Dendritic cell treated with granulocyte-macrophage colony-stimulating factor and Interleukin-4, amounts not matched to agents 40 ng/mL and 50 ng/mL, for 4 days (primary cell): ENCODE data around the gene UGT1A9.

ENCODE experiments used
- H3K27ac Mint-ChIP-seq: one replicate; pipeline ENCODE4 v1.8.0; 2022; ENCODE audit warnings: mild to moderate bottlenecking, mixed read lengths
- H3K27me3 Mint-ChIP-seq: one replicate; pipeline ENCODE4 v1.8.0; 2022; ENCODE audit warnings: mild to moderate bottlenecking, mixed read lengths
- H3K36me3 Mint-ChIP-seq: one replicate; pipeline ENCODE4 v1.8.0; 2022; ENCODE audit warnings: low read depth, mixed read lengths
- H3K4me1 Mint-ChIP-seq: one replicate; pipeline ENCODE4 v1.8.0; 2022; ENCODE audit warnings: low read depth, mixed read lengths
- H3K4me3 Mint-ChIP-seq: one replicate; pipeline ENCODE4 v1.8.0; 2022; ENCODE audit warnings: mild to moderate bottlenecking, moderate library complexity, mixed read lengths
- H3K9me3 Mint-ChIP-seq: one replicate; pipeline ENCODE4 v1.8.0; 2022; ENCODE audit warnings: mixed read lengths
- intact Hi-C: fragments of 100-400 bp; cut with micrococcal nuclease; formaldehyde crosslinking; loops from one replicate; pipeline ENCODE4 v1.15.0; 2022

Gene UGT1A9

GRCh38 chr2:233794128-233794658 is 122.5 kb downstream of the UGT1A9 start:
- intact Hi-C loops: no loop called here
- no peaks in the 10 kb centered on the region for H3K4me1 Mint-ChIP-seq
- no peak overlapping the region for H3K27ac Mint-ChIP-seq
- H3K36me3 Mint-ChIP-seq: no peaks in the 10 kb centered on the region
- H3K4me3 Mint-ChIP-seq: no peak overlapping the region
- H3K9me3 Mint-ChIP-seq: no peaks in the 10 kb centered on the region
- H3K27me3 Mint-ChIP-seq: no peaks in the 10 kb centered on the region

DNA sequence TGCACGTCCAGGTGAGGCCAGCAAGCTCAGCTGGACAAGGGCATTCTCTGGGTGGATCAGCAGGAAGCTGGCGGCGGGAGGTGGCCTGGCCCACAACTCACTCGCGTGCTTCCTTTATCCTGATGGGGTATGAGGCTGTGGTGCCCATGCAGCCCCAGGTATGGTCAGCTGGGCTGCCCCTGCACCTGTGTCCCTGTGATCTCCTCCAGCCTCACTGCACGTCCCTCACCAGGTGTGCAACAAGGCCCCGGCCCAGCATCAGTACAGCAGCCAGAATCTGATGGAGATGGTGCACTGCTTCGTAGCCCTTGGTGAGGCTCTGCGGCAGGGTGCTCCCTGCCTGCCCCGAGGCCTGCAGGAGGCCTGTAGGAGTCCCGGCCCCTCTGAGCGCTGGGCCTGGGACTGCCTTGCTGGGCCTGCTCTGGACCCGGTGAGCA is 124.1 kb downstream of the UGT1A9 start:
- Mint-ChIP-seq H3K4me3 (no peak overlapping the region), H3K4me1 (no peaks in the 10 kb centered on the region), H3K27me3 (no peaks in the 10 kb centered on the region), H3K27ac (no peak overlapping the region), H3K9me3 (peaks cover 6% of the 10 kb centered on the region), H3K36me3 (no peaks in the 10 kb centered on the region)
- intact Hi-C loops: no loop called here

DNA sequence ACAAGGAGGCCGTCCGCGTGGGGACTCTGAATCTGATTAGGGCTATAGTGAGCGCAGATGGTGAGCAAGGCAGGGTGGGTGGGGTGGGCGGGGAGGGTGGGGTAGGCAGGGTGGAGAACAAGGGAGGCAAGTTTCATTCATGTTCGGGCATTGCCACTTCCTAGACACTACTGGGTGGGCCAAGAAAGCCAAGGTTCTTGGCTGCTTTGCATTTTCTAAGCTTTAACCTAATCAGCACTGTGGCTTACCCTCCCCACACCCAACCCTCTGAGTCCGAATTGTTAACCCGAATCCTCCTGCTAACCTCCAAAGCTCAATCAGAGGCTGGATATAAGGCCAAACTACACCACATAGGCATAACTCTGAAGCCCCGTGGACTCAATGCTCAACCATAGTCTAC is 124.6 kb downstream of the UGT1A9 start:
- intact Hi-C loops: no loop called here
- Mint-ChIP-seq H3K4me3 (no peak overlapping the region), H3K4me1 (no peaks in the 10 kb centered on the region), H3K9me3 (peaks cover 8% of the 10 kb centered on the region), H3K27ac (no peak overlapping the region), H3K27me3 (no peaks in the 10 kb centered on the region), H3K36me3 (no peaks in the 10 kb centered on the region)

GRCh38 chr2:233798335-233799086 is 126.8 kb downstream of the UGT1A9 start:
- H3K27me3 Mint-ChIP-seq: no peaks in the 10 kb centered on the region
- H3K4me1 Mint-ChIP-seq: no peaks in the 10 kb centered on the region
- H3K9me3 Mint-ChIP-seq: peaks cover 8% of the 10 kb centered on the region
- intact Hi-C loops: no loop called here
- no peak overlapping the region for H3K27ac Mint-ChIP-seq
- H3K4me3 Mint-ChIP-seq: no peak overlapping the region
- H3K36me3 Mint-ChIP-seq: no peaks in the 10 kb centered on the region

DNA sequence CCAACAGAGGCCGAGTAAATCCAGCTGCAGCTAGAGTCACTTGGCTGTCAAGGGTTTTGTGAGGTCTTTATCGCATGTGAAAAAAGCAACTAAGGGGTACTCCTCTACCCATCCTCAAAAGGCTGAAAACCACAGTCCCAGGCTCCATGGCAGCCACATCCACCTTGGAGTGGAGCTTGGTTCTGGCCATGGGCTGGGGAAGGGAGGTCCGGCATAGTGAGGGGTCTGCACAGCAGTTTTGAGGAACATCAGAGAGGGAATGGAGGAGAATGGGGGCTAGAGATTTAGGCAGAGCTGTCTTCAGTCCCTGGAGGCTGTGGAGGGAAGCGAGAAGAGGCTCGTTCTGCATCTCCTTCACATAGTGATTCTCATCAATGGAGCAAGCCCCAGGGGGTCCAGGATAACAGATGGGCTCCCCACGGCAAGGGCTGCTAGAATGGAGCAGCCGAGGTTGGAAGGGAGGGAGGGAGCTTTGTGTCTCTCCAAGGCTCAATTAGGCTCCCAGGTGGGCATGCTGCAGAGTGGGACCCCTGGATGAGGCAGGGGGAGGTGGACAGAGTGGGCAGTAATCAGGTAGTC is 127.5 kb downstream of the UGT1A9 start:
- no peaks in the 10 kb centered on the region for H3K4me1 Mint-ChIP-seq
- peaks cover 8% of the 10 kb centered on the region for H3K9me3 Mint-ChIP-seq
- no peaks in the 10 kb centered on the region for H3K27me3 Mint-ChIP-seq
- intact Hi-C loops: no loop called here
- H3K4me3 Mint-ChIP-seq: no peak overlapping the region
- no peak overlapping the region for H3K27ac Mint-ChIP-seq
- H3K36me3 Mint-ChIP-seq: no peaks in the 10 kb centered on the region

- Mint-ChIP-seq H3K36me3 (no peaks in the 10 kb centered on the region), H3K4me1 (no peaks in the 10 kb centered on the region), H3K4me3 (no peak overlapping the region), H3K27ac (no peak overlapping the region), H3K9me3 (peaks cover 8% of the 10 kb centered on the region), H3K27me3 (no peaks in the 10 kb centered on the region)
- intact Hi-C loops: no loop called here
Measured at GRCh38 chr2:233799716-233800115, 128.0 kb downstream of the UGT1A9 start.

DNA sequence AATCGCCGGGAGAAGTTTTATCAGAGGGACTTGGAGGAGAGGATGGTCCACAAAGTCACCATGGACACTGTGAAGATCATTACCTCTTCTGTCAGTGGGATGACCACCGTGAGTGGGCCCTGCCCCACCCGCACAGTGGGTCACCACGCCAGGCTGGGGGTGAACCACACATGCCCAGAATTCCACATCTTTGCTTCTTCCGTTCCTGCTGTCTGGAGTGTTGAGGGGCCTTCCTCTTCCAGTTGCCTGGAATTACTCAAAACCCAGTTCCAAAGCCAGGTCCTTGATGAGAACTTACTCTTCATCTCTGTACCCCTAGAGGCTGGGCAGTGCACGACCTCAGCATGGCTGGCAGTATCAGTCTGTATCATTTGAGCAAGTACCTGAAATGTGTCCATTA is 128.5 kb downstream of the UGT1A9 start:
- Mint-ChIP-seq H3K4me1 (no peaks in the 10 kb centered on the region), H3K4me3 (no peak overlapping the region), H3K27ac (no peak overlapping the region), H3K9me3 (peaks cover 8% of the 10 kb centered on the region), H3K27me3 (peaks cover 3% of the 10 kb centered on the region), H3K36me3 (no peaks in the 10 kb centered on the region)
- intact Hi-C loops: no loop called here

DNA sequence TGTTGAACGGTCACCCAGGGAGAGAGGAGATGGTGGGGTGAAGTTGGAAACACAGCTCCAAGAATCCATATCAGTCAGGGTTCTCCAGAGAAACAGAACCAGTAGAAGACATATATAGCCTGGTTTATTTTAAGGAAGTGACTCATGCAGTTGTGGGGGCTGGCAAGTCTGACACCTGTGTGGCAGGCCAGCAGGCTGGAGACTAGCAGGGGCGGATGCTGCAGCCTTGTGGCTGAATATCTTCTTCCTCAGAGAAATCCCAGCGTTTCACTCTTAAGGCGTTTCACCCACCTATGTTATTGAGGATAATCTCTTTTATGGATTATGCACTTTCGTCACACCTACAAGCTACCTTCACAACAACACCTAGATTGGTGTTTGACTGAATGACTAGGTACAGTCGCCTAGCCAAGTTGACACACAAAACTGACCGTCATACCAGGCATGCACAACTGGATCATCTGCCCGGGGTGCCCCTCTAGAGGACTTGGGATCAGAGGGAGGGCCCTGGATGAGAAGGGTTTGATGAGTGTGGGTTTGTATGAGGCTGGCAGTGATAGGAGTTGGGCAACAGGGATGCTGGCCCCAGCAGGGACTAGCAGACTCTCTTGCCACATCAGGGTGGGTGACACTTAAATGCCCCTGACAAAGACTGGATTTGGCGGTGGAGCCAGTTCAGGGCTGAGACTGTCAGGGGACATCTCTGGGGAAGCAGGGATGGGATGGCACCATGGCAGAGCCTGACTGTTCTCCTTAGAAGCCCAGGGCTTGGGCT is 129.8 kb downstream of the UGT1A9 start:
- Mint-ChIP-seq H3K4me1 (no peaks in the 10 kb centered on the region), H3K36me3 (no peaks in the 10 kb centered on the region), H3K27ac (no peak overlapping the region), H3K9me3 (peaks cover 8% of the 10 kb centered on the region), H3K27me3 (peaks cover 3% of the 10 kb centered on the region), H3K4me3 (no peak overlapping the region)
- intact Hi-C loops: no loop called here

GRCh38 chr2:233802132-233802815 is 130.6 kb downstream of the UGT1A9 start:
- Mint-ChIP-seq H3K27ac (no peak overlapping the region), H3K36me3 (no peaks in the 10 kb centered on the region), H3K9me3 (peaks cover 8% of the 10 kb centered on the region), H3K27me3 (peaks cover 3% of the 10 kb centered on the region), H3K4me1 (no peaks in the 10 kb centered on the region), H3K4me3 (no peak overlapping the region)
- intact Hi-C loops: no loop called here

GRCh38 chr2:233803292-233803911 is 131.7 kb downstream of the UGT1A9 start:
- Mint-ChIP-seq H3K4me3 (no peak overlapping the region), H3K36me3 (no peaks in the 10 kb centered on the region), H3K4me1 (no peaks in the 10 kb centered on the region), H3K27me3 (peaks cover 3% of the 10 kb centered on the region), H3K9me3 (peaks cover 8% of the 10 kb centered on the region), H3K27ac (no peak overlapping the region)
- intact Hi-C loops: no loop called here

DNA sequence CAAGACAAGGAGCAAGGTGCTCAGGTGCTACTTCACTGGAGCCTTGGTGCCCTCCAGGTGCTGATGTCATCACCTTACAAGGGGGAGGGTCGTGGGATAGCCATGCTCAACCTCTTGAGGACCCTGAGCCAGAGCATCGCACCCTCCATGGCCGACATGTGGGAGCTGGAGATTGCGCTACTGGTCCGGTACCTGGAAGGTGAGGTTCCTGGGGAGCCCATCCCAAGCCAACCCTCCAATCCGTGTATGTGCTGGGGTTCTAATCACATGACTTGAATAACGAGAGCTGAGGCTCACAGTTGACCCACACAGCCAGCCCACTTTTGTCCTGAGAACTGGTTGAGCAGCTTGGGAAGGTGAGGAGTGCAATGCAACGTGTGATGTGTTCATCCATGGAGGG is 132.3 kb downstream of the UGT1A9 start:
- H3K27ac Mint-ChIP-seq: no peak overlapping the region
- peaks cover 3% of the 10 kb centered on the region for H3K27me3 Mint-ChIP-seq
- H3K36me3 Mint-ChIP-seq: no peaks in the 10 kb centered on the region
- intact Hi-C loops: no loop called here
- H3K4me1 Mint-ChIP-seq: no peaks in the 10 kb centered on the region
- peaks cover 8% of the 10 kb centered on the region for H3K9me3 Mint-ChIP-seq
- H3K4me3 Mint-ChIP-seq: no peak overlapping the region

GRCh38 chr2:233807215-233807865 is 135.6 kb downstream of the UGT1A9 start:
- Mint-ChIP-seq H3K4me1 (no peaks in the 10 kb centered on the region), H3K4me3 (no peak overlapping the region), H3K36me3 (no peaks in the 10 kb centered on the region), H3K27me3 (peaks cover 3% of the 10 kb centered on the region), H3K9me3 (no peaks in the 10 kb centered on the region), H3K27ac (no peak overlapping the region)
- intact Hi-C loops: no loop called here
